ENCODE data around the gene KRT40. TPM values are rescaled to one million over a fixed set of nuclear protein-coding genes. Genes with fewer than 3 reads are reported as not detected.

The KRT40 gene
- total and polyA plus RNA-seq, 2 donors (not counting 3 experiments of a cell fraction or from before 2014, with no cell fraction given) = not detected

DNA sequence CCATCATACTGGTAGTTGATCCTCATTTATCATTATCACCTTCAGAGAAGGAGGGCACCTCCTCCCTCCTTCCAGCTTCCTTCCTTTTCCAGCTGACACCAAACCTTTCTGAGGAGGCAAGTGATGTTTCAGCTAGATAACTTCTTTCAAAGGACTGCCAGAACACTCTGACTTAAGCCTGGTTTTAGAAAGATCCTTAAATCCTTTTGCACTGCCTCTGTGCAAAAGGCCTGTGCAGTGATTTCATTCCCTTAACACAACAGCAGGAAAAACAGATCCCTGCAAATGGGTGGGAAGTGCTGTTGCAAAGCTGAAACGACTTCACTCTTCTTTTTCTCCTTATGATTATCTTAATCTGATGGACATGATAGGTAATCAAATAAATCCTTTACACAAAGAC is 39.6 kb downstream of the KRT40 start:
- POLR2A ChIA-PET = no interaction called here

More for the DNA sequence above, 39.6 kb downstream of the KRT40 start:
- Histone ChIP-seq H2AFZ (ENCODE audit: low read depth, low read length) (no peak overlapping the region), H3K4me1 (ENCODE audit: control insufficient read depth, extremely low read depth, insufficient read depth, low read length) (no peaks in the 10 kb centered on the region), H3K9me1 (replicated peaks; ENCODE audit: control insufficient read depth, extremely low read depth, insufficient read depth, low read length) (no peaks in the 10 kb centered on the region), H3K79me2 (ENCODE audit: control insufficient read depth, insufficient read depth, low read length) (no peaks in the 10 kb centered on the region), H3K36me3 (ENCODE audit: control insufficient read depth in 2 of 2, extremely low read depth in 1 of 2, insufficient read depth in 2 of 2, low read length in 2 of 2) (no peaks in the 10 kb centered on the region), H4K20me1 (replicated peaks; ENCODE audit: control insufficient read depth, extremely low read depth, insufficient read depth, low read length) (no peaks in the 10 kb centered on the region), H3K9ac (replicated peaks; ENCODE audit: extremely low read depth, insufficient read depth, low read length) (no peak overlapping the region), H3K27ac (ENCODE audit: insufficient read depth, low read depth, low read length) (no peak overlapping the region), H3K4me3 (replicated peaks in 1 of 3; ENCODE audit: insufficient read depth in 1 of 3, low read depth in 1 of 3, low read length in 3 of 3) (no peak overlapping the region), H3K4me2 (ENCODE audit: insufficient read depth, low read length) (no peak overlapping the region), H3K27me3 (ENCODE audit: control insufficient read depth in 2 of 2, insufficient read depth in 2 of 2, low read length in 2 of 2) (peaks cover 3 to 9% of the 10 kb centered on the region in 2 experiments), H3K9me3 (replicated peaks; ENCODE audit: control insufficient read depth, insufficient read depth, low read length) (no peaks in the 10 kb centered on the region)
- no peak for FAIRE-seq
- dilution Hi-C loops (cut with MboI; ENCODE audit: extremely low pct_ligation_motif_present, low sequenced_read_pairs) (no loop called here), intact Hi-C loops (cut with micrococcal nuclease) (no loop called here)
- DNase-seq (ENCODE audit: low read depth, low spot score) = no peak
- CTCF ChIA-PET = no interaction called here
- BruUV-seq (replicated peaks) = no TSS peak
- TF ChIP-seq POLR2A (IDR thresholded peaks at IDR 0.05; ENCODE audit: low read depth, low read length) = no peak
- no peak for TF ChIP-seq CTCF (IDR thresholded peaks at IDR 0.05; ENCODE audit: extremely low read depth in 1 of 2, insufficient read depth in 1 of 2, low read depth in 1 of 2, low read length in 2 of 2)
- no peak for TF ChIP-seq MYC (IDR thresholded peaks at IDR 0.05; ENCODE audit: low read depth, low read length)
- no peak for TF ChIP-seq GATA2 (IDR thresholded peaks at IDR 0.05; ENCODE audit: insufficient read depth, insufficient read length, low read depth, low read length)
- no peak for TF ChIP-seq EZH2 (IDR thresholded peaks at IDR 0.05; ENCODE audit: borderline replicate concordance, low read depth, low read length, severe bottlenecking)
- TF ChIP-seq, protein P1, sequence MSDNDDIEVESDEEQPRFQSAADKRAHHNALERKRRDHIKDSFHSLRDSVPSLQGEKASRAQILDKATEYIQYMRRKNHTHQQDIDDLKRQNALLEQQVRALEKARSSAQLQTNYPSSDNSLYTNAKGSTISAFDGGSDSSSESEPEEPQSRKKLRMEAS (IDR thresholded peaks at IDR 0.05; ENCODE audit: insufficient read depth, insufficient read length) = no peak
- TF ChIP-seq POLR2AphosphoS5 (IDR thresholded peaks at IDR 0.05; ENCODE audit: insufficient read depth, low read depth, low read length) = no peak
- TF ChIP-seq FOS (IDR thresholded peaks at IDR 0.05; ENCODE audit: borderline replicate concordance, insufficient read depth, low read length) = no peak
- no peak for TF ChIP-seq JUN (IDR thresholded peaks at IDR 0.05; ENCODE audit: borderline replicate concordance, insufficient read depth, insufficient read length, low read depth)
